HCT116 (cell line): ENCODE measurements around the gene TOR2A. TPM values are rescaled to one million over a fixed set of nuclear protein-coding genes. Genes with fewer than 3 reads are reported as not detected.

Source experiments
- ATAC-seq: fragments of 200-7000 bp; cut with Tn5 transposase; 2 replicates; pipeline ENCODE4 v1.9.1; 2020; ENCODE audit warnings: mild to moderate bottlenecking, moderate library complexity
- BruUV-seq: library from RNA; stranded (reverse); fragments of 400-500 nt; replicated peaks from 2 replicates; lab custom pipeline; 2021; lab: Mats Ljungman, UMichigan
- CTCF ChIA-PET: fragments of 300-600 bp; sonication (Branson Sonifier 250); formaldehyde crosslinking; loops from one replicate; lab custom pipeline; 2021; ENCODE audit warnings: antibody characterized with exemption; lab: Charles Lee
- POLR2A ChIA-PET: fragments of 300-600, 350-600 bp; sonication (Branson Sonifier 250); formaldehyde crosslinking; loops from one replicate; lab custom pipeline; 2021; ENCODE audit warnings: antibody characterized with exemption; lab: Charles Lee
- RAD21 ChIA-PET, 2 experiments: fragments of 300-600 bp; sonication (Branson Sonifier 250); formaldehyde crosslinking; loops; one replicate each; lab custom pipeline; 2023; ENCODE audit warnings: low total read pairs in 2 of 2; ENCODE audit not compliant: uncharacterized antibody in 2 of 2, unreplicated experiment in 2 of 2, low non-redundant PET in 1 of 2; lab: Charles Lee
- DNase-seq: peaks from one replicate; pipeline ENCODE4 v3.0.0-alpha.2; 2010; ENCODE audit warnings: low read depth, low spot score
- H2AFZ ChIP-seq: fragments of 200-600 bp; shearing (Covaris generic), sonication (generic); 2 replicates; pipeline ENCODE4 v1.6.1; 2017; ENCODE audit warnings: low read depth, mixed run types, mixed read lengths, antibody characterized with exemption, low read length; ENCODE audit not compliant: poor library complexity, severe bottlenecking
- H3K27ac ChIP-seq: 2 replicates; pipeline ENCODE4 v1.5.1; 2012; ENCODE audit warnings: low read depth, low read length
- H3K27me3 ChIP-seq: fragments of 200-600 bp; sonication (generic); 2 replicates; pipeline ENCODE4 v1.6.1; 2016; ENCODE audit warnings: mixed run types, low read length, mixed read lengths; ENCODE audit not compliant: insufficient read depth
- H3K36me3 ChIP-seq, 2 experiments: fragments of 200-500 bp in 1 of 2; fragments of 200-600 bp in 1 of 2; sonication (Bioruptor generic) in 1 of 2; sonication (generic) in 1 of 2; 2 replicates each; pipeline versions ENCODE4 v1.5.1 to v1.6.1; 2014 to 2016; ENCODE audit warnings: low read length in 2 of 2, inconsistent platforms in 1 of 2, mixed read lengths in 1 of 2, mixed run types in 1 of 2; ENCODE audit not compliant: insufficient read depth in 2 of 2, control insufficient read depth in 1 of 2
- H3K4me1 ChIP-seq, 2 experiments: fragments of 200-600 bp in 1 of 2; sonication (generic) in 1 of 2; 2 replicates each; pipeline versions ENCODE4 v1.5.1 to v1.6.1; 2012 to 2017; ENCODE audit warnings: low read length in 2 of 2, inconsistent platforms in 1 of 2, mild to moderate bottlenecking in 1 of 2, mixed read lengths in 1 of 2, mixed run types in 1 of 2, moderate library complexity in 1 of 2; ENCODE audit not compliant: insufficient read depth in 2 of 2, control insufficient read depth in 1 of 2
- H3K4me2 ChIP-seq: fragments of 200-600 bp; sonication (generic); 2 replicates; pipeline ENCODE4 v1.6.1; 2017; ENCODE audit warnings: mixed run types, low read length, mixed read lengths
- H3K4me3 ChIP-seq, 2 experiments: fragments of 200-600 bp in 1 of 2; sonication (generic) in 1 of 2; replicated peaks in 1 of 2; 2 replicates each; pipeline ENCODE4 v1.5.1; 2011 to 2016; ENCODE audit warnings: low read length in 2 of 2, control low read depth in 1 of 2, low read depth in 1 of 2, mild to moderate bottlenecking in 1 of 2, mixed read lengths in 1 of 2, mixed run types in 1 of 2
- H3K79me2 ChIP-seq: fragments of 200-600 bp; sonication (generic); 2 replicates; pipeline ENCODE4 v1.6.1; 2017; ENCODE audit warnings: mild to moderate bottlenecking, mixed run types, low read length, moderate library complexity, mixed read lengths; ENCODE audit not compliant: insufficient read depth
- H3K9ac ChIP-seq: fragments of 200-600 bp; sonication (generic); 2 replicates; pipeline ENCODE4 v1.6.1; 2016; ENCODE audit warnings: low read length, mixed read lengths
- H3K9me2 ChIP-seq: fragments of 200-600 bp; sonication (generic), shearing (Covaris generic); 2 replicates; pipeline ENCODE4 v1.6.1; 2017; ENCODE audit warnings: mixed run types, mild to moderate bottlenecking, moderate library complexity; ENCODE audit not compliant: insufficient read depth
- H3K9me3 ChIP-seq, 2 experiments: fragments of 200-500 bp in 1 of 2; fragments of 200-600 bp in 1 of 2; sonication (Bioruptor generic) in 1 of 2; sonication (generic) in 1 of 2; 2 replicates each; pipeline ENCODE4 v1.6.1; 2014 to 2017; ENCODE audit warnings: low read length in 2 of 2, mixed read lengths in 2 of 2, inconsistent platforms in 1 of 2, low read depth in 1 of 2, mild to moderate bottlenecking in 1 of 2, mixed run types in 1 of 2, moderate library complexity in 1 of 2; ENCODE audit not compliant: control insufficient read depth in 1 of 2, insufficient read depth in 1 of 2
- H4K20me1 ChIP-seq: fragments of 200-600 bp; sonication (generic), shearing (Covaris generic); 2 replicates; pipeline ENCODE4 v1.6.1; 2017; ENCODE audit warnings: mixed run types, mild to moderate bottlenecking, moderate library complexity; ENCODE audit not compliant: insufficient read depth
- CBX3 ChIP-seq: IDR thresholded peaks from 2 replicates; pipeline ENCODE4 v1.6.1; 2012; ENCODE audit warnings: low read depth
- CEBPB ChIP-seq: IDR thresholded peaks from 2 replicates; pipeline ENCODE4 v1.6.1; 2012; ENCODE audit warnings: low read depth
- ELF1 ChIP-seq: IDR thresholded peaks from 2 replicates; pipeline ENCODE4 v1.6.1; 2012; ENCODE audit warnings: low read depth, borderline replicate concordance
- FOSL1 ChIP-seq: IDR thresholded peaks from 2 replicates; pipeline ENCODE4 v1.6.1; 2012; ENCODE audit warnings: low read depth
- JUND ChIP-seq: IDR thresholded peaks from 2 replicates; pipeline ENCODE4 v1.6.1; 2012
- SRF ChIP-seq: IDR thresholded peaks from 2 replicates; pipeline ENCODE4 v1.6.1; 2012; ENCODE audit warnings: low read depth
- TCF7L2 ChIP-seq: IDR thresholded peaks from 2 replicates; pipeline ENCODE4 v1.7.0; 2011; ENCODE audit warnings: borderline replicate concordance, inconsistent platforms; ENCODE audit not compliant: insufficient read depth, insufficient read length; ENCODE audit errors: extremely low read depth
- ZFX ChIP-seq: fragments of 450-650 bp; IDR thresholded peaks from 2 replicates; pipeline ENCODE4 v1.6.1; 2017
- ZNF274 ChIP-seq: fragments of 200-500 bp; sonication (Bioruptor generic); IDR thresholded peaks from 2 replicates; pipeline ENCODE4 v1.6.1; 2014; ENCODE audit warnings: mild to moderate bottlenecking, low read depth, low read length, inconsistent platforms
- intact Hi-C: fragments of 100-400 bp; cut with micrococcal nuclease; formaldehyde crosslinking; loops from 2 replicates; pipeline ENCODE4 v1.10.0; 2022
- total RNA-seq: library from RNA; stranded (reverse); gene quantifications from one replicate; pipeline ENCODE4 v1.2.1, GENCODE V29; 2021; ENCODE audit not compliant: unreplicated experiment
- TF ChIP-seq, protein P1 (sequence below): IDR thresholded peaks from 2 replicates; pipeline ENCODE4 v1.6.1; 2011; ENCODE audit warnings: mild to moderate bottlenecking, low read length, moderate library complexity; ENCODE audit not compliant: insufficient replicate concordance; ENCODE audit errors: extremely low read depth
- TF ChIP-seq, protein P2 (sequence below), 3 experiments: fragments of 200-600 bp in 1 of 3; sonication (generic) in 1 of 3; IDR thresholded peaks in 2 of 3; conservative IDR thresholded peaks in 1 of 3; 2 replicates each; pipeline ENCODE4 v1.5.1; 2012 to 2017; ENCODE audit warnings: low read depth in 2 of 3, low read length in 2 of 3, antibody characterized with exemption in 1 of 3, borderline replicate concordance in 1 of 3, control low read depth in 1 of 3, mild to moderate bottlenecking in 1 of 3, mixed read lengths in 1 of 3, mixed run types in 1 of 3, moderate library complexity in 1 of 3; ENCODE audit not compliant: insufficient read depth in 1 of 3
- TF ChIP-seq, protein P3 (sequence below): IDR thresholded peaks from 2 replicates; pipeline ENCODE4 v1.6.1; 2012; ENCODE audit warnings: low read depth

Gene TOR2A
- total RNA-seq, 1 experiment from 2014 or later, result 12.0 TPM

DNA sequence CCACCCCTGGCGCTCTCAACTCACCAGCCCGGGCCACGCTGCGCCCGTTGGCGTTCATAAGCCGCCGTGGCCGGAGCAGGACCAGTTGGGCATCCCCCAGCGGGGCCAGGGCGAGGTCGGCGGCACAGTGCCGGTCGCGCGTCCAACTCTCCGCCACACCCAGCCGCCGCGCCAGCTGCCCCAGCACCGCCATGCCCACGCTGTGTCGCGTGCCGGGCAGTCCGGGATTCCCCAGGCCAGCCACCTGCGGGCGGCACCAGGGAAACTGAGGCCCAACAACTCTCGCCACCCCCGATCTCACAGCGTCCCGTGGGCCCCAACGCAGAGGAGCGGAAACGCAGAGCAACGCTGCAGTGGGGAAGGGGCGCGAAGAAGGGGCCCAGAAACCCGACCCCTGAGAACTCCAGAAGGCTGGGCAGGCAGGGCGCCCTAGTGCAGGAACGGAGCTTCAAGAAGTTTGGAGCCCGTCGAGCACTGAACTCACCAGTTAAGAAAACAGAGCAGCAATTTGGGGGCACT, 20.1 kb downstream of the TOR2A start:
- ChIA-PET RAD21 (interaction anchor here in 1 of 2 experiments (1.2 kb wide), 1 partner anchor 20 kb away, joined by 4 read pairs; the partner anchor contains the start of gene TOR2A), POLR2A (interaction anchor here (0.6 to 1.2 kb wide), 2 partner anchors 20 to 26 kb away, joined by 3 read pairs; no protein-coding TSS in a partner anchor), CTCF (interaction anchor here (1.5 kb wide), 1 partner anchor 20 kb away, joined by 12 read pairs; the partner anchor contains the start of gene TOR2A)
- peak overlapping the region; percentile 91 for H3K4me2 ChIP-seq
- no peaks in the 10 kb centered on the region for H4K20me1 ChIP-seq
- H3K36me3 ChIP-seq, result peaks cover 0 to 4% of the 10 kb centered on the region in 2 experiments; a peak in 1 of 4 replicates
- peak overlapping the region; percentile 93 for H3K9ac ChIP-seq
- intact Hi-C loops, result no loop called here
- no peak overlapping the region for H2AFZ ChIP-seq
- H3K27me3 ChIP-seq, result no peaks in the 10 kb centered on the region
- ATAC-seq (peak; percentile 18), DNase-seq (no peak)
- no peaks in the 10 kb centered on the region for H3K9me2 ChIP-seq
- TSS peak; percentile 69 for BruUV-seq
- H3K27ac ChIP-seq, result peak overlapping the region; percentile 82
- peak overlapping the region; percentile 90 to 92 for H3K4me3 ChIP-seq
- H3K9me3 ChIP-seq, result no peaks in the 10 kb centered on the region
- no peak for TF ChIP-seq JUND
- no peak for TF ChIP-seq ELF1
- TF ChIP-seq TCF7L2, result no peak
- no peak for TF ChIP-seq CEBPB
- no peak for TF ChIP-seq FOSL1
- TF ChIP-seq CBX3, result no peak
- TF ChIP-seq, protein P1, sequence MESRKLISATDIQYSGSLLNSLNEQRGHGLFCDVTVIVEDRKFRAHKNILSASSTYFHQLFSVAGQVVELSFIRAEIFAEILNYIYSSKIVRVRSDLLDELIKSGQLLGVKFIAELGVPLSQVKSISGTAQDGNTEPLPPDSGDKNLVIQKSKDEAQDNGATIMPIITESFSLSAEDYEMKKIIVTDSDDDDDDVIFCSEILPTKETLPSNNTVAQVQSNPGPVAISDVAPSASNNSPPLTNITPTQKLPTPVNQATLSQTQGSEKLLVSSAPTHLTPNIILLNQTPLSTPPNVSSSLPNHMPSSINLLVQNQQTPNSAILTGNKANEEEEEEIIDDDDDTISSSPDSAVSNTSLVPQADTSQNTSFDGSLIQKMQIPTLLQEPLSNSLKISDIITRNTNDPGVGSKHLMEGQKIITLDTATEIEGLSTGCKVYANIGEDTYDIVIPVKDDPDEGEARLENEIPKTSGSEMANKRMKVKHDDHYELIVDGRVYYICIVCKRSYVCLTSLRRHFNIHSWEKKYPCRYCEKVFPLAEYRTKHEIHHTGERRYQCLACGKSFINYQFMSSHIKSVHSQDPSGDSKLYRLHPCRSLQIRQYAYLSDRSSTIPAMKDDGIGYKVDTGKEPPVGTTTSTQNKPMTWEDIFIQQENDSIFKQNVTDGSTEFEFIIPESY, result no peak
- TF ChIP-seq ZFX, result no peak
- TF ChIP-seq, protein P2, sequence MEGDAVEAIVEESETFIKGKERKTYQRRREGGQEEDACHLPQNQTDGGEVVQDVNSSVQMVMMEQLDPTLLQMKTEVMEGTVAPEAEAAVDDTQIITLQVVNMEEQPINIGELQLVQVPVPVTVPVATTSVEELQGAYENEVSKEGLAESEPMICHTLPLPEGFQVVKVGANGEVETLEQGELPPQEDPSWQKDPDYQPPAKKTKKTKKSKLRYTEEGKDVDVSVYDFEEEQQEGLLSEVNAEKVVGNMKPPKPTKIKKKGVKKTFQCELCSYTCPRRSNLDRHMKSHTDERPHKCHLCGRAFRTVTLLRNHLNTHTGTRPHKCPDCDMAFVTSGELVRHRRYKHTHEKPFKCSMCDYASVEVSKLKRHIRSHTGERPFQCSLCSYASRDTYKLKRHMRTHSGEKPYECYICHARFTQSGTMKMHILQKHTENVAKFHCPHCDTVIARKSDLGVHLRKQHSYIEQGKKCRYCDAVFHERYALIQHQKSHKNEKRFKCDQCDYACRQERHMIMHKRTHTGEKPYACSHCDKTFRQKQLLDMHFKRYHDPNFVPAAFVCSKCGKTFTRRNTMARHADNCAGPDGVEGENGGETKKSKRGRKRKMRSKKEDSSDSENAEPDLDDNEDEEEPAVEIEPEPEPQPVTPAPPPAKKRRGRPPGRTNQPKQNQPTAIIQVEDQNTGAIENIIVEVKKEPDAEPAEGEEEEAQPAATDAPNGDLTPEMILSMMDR (IDR thresholded peaks at IDR 0.05 in 2 of 3, conservative IDR thresholded peaks at IDR 0.05 in 1 of 3; ENCODE audit: borderline replicate concordance in 1 of 3, insufficient read depth in 1 of 3, low read depth in 2 of 3, low read length in 2 of 3), result no peak
- TF ChIP-seq ZNF274, result no peak
- no peak for TF ChIP-seq SRF
- TF ChIP-seq, protein P3, sequence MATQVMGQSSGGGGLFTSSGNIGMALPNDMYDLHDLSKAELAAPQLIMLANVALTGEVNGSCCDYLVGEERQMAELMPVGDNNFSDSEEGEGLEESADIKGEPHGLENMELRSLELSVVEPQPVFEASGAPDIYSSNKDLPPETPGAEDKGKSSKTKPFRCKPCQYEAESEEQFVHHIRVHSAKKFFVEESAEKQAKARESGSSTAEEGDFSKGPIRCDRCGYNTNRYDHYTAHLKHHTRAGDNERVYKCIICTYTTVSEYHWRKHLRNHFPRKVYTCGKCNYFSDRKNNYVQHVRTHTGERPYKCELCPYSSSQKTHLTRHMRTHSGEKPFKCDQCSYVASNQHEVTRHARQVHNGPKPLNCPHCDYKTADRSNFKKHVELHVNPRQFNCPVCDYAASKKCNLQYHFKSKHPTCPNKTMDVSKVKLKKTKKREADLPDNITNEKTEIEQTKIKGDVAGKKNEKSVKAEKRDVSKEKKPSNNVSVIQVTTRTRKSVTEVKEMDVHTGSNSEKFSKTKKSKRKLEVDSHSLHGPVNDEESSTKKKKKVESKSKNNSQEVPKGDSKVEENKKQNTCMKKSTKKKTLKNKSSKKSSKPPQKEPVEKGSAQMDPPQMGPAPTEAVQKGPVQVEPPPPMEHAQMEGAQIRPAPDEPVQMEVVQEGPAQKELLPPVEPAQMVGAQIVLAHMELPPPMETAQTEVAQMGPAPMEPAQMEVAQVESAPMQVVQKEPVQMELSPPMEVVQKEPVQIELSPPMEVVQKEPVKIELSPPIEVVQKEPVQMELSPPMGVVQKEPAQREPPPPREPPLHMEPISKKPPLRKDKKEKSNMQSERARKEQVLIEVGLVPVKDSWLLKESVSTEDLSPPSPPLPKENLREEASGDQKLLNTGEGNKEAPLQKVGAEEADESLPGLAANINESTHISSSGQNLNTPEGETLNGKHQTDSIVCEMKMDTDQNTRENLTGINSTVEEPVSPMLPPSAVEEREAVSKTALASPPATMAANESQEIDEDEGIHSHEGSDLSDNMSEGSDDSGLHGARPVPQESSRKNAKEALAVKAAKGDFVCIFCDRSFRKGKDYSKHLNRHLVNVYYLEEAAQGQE, result no peak
- TF ChIP-seq, all 23 proteins: peak for 0
- peaks cover 10 to 17% of the 10 kb centered on the region in 2 experiments for H3K4me1 ChIP-seq
- peaks cover 13% of the 10 kb centered on the region for H3K79me2 ChIP-seq
